AG09309 (cell line): ENCODE results near the gene IMMP2L.

ENCODE experiments used
- DNase-seq: peaks from one replicate; pipeline ENCODE4 v3.0.0-alpha.2; 2010; ENCODE audit warnings: low read depth
- H3K4me3 ChIP-seq: 2 replicates; pipeline ENCODE4 v1.5.1; 2011; ENCODE audit warnings: mild to moderate bottlenecking, low read depth, low read length, moderate library complexity; ENCODE audit not compliant: control insufficient read depth
- TF ChIP-seq, protein P1 (sequence below): IDR thresholded peaks from 2 replicates; pipeline ENCODE4 v1.5.1; 2011; ENCODE audit warnings: mild to moderate bottlenecking, low read depth, low read length, inconsistent platforms; ENCODE audit not compliant: insufficient read depth, control insufficient read depth; ENCODE audit errors: missing control alignments

Gene IMMP2L

DNA sequence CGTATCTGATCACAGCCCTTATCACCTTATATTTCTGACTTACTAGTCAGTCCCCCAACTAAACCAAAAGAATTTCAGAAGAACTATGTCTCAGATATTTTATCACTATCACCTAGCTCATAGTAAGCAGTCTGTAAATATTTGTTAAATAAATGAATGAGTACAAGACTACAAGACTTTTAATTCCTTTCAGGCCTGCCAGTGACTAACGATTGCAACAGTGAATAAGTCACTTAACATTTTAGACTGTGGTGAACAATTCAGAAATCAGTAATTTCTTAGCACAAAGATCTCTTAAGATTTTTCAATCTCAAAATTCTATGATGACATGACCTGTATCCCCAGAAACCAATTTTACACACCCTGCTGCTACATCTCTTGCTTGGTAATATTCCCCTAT is 162.2 kb downstream of the IMMP2L start:
- TF ChIP-seq, protein P1, sequence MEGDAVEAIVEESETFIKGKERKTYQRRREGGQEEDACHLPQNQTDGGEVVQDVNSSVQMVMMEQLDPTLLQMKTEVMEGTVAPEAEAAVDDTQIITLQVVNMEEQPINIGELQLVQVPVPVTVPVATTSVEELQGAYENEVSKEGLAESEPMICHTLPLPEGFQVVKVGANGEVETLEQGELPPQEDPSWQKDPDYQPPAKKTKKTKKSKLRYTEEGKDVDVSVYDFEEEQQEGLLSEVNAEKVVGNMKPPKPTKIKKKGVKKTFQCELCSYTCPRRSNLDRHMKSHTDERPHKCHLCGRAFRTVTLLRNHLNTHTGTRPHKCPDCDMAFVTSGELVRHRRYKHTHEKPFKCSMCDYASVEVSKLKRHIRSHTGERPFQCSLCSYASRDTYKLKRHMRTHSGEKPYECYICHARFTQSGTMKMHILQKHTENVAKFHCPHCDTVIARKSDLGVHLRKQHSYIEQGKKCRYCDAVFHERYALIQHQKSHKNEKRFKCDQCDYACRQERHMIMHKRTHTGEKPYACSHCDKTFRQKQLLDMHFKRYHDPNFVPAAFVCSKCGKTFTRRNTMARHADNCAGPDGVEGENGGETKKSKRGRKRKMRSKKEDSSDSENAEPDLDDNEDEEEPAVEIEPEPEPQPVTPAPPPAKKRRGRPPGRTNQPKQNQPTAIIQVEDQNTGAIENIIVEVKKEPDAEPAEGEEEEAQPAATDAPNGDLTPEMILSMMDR = no peak
- H3K4me3 ChIP-seq = no peak overlapping the region
- no peak for DNase-seq

DNA sequence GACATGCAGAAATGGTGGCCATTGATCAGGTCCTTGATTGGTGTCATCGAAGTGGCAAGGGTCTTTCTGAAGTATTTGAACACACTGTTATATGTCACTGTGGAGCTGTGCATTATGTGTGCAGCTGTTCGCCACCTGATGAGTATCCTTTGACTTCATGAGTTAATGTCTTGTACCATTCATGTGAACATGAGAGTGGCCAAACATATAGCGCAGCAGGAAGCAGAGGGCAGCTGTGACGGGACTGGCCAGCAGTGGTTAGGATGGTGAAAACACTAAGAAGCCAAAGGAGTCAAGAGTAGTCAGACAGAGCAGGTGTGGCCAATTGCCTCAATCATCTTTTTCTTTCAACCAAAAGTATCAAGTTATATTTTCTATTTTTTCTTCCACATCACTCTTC is 167.4 kb downstream of the IMMP2L start:
- no peak for DNase-seq
- TF ChIP-seq, protein P1 = no peak
- H3K4me3 ChIP-seq = no peak overlapping the region

DNA sequence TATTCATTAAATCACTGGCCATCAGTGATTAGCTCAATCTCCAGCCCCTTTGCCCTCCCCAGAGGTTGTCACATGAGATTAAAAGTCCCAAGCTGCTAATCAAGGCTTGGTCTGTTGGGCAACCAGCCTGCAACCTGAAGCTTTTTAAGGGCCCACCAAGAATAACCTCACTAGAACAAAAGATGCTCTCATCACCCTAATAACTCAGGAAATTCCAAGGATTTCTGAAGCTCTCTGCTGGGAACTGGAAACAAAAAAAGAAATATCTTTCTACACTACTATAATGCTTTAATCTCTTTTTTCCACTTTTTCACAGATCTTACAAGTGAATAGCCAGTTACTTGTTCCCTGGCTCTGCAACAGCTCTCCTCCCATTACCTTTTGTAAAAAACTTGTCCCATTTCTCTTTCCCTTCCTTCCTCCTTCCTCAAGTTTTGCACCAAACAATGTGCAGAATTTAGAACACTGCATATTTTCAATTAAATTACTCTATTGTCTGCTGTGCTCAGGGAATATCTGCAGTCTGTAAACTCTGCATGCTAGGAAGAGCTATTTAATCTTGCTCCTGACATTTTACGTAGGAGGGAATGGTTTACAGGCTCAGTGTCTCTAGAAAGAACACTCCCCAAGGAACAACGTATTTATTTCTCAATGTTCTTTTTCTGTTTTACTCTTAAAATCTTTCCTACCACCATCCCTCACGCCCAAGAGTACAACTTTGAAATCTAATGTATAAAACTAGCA is 169.1 kb downstream of the IMMP2L start:
- H3K4me3 ChIP-seq = no peak overlapping the region
- TF ChIP-seq, protein P1 = no peak
- DNase-seq = no peak

DNA sequence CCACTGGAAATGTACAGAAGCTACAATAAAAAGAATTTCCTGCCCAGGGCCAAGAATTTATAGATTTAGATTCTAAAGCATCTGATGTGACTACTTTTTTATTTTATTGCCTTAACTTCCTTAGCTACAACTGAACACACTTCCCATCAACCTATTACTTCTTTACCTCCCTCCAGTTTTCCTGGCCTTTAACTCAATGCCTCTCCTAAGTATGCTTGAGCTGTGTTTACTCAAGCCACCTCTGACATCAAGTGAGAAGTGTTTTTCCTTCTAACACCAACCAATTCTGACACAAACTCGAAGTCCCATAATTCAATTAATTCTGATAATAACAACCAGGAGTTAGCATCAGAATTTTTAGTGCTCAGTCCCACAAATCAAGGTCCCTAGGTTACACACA is 170.0 kb downstream of the IMMP2L start:
- DNase-seq = no peak
- H3K4me3 ChIP-seq = no peak overlapping the region
- TF ChIP-seq, protein P1 = no peak

DNA sequence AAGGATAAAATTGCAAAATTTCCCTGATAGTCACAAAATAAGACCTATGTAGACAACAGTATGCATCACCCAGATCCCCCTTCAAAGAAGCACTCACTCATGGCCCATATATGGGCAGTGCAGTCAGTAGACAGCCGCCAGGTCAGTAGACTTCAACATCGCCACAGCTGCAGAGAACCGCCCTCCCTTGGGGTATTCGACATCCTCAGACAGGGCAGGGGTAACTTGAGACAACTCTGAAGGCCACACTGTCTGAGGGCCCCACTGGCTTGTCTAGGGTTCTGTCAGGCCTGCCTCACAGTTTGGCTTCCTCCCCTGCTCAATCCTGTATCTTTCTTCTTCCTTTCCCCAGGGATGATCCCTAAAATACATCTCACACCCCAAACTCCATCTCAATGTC is 172.3 kb downstream of the IMMP2L start:
- no peak overlapping the region for H3K4me3 ChIP-seq
- TF ChIP-seq, protein P1 = no peak
- no peak for DNase-seq

DNA sequence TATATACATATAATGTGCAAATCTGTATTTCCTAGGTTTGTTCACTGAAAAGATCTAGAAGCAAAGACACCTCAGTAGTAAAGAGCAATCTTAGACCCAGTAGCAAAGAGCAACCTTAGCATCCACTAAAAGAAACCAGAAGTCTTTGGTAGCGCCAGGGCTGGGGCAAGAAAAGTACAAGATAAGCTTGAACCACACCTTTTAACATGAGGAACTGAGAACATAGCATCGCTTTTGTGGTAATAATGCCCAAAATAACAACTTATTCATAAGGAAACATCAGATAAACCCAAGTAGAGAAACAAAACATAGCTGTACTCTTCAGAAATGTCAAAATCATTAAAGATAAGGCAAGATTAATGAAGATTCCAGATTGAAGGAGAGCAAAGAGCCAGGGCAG is 173.4 kb downstream of the IMMP2L start:
- TF ChIP-seq, protein P1 = no peak
- no peak overlapping the region for H3K4me3 ChIP-seq
- DNase-seq = no peak
